ENCODE results near the gene TNFAIP8L3. TPM values are rescaled to one million over a fixed set of nuclear protein-coding genes. Genes with fewer than 3 reads are reported as not detected.

The TNFAIP8L3 gene
- total RNA-seq, 1 experiment from 2014 or later: 1.2 TPM

- DNase-seq (ENCODE audit: low read depth): peak; percentile 69
These were observed 22.6 kb upstream of the TNFAIP8L3 start for GRCh38 chr15:51117270-51117669.

DNA sequence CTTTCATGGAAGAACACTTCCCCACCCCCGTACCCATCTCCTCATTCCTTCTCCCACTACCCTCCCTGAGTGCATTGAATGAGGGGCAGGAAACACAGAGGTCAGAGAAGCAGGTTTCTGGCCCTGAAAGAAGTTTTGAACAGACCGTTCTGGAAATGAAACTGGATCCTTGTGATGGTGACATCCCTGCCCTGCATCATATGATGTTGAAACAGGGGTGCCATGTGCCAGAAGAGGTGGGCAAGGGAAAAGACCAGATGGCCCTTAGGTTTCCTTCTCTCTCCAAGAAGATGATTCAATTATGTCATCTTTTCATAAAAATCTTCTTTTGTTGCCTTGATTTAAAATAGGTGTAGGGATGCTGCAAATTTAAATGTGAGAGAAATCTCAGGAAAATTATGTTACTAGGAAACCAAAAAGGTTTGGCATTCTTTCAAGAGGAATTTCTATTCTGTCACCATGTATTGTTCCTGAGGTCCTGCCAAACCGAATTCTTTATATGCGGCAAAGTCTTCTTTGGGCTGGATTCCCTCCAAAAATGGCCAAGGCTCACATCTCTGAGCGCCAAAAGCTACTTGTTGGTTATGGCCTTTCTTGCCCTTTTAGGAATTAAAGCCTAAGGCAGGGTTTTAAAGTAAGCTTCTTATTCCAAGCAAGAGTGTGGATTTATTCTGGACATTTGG is 19.9 kb upstream of the TNFAIP8L3 start:
- DNase-seq (ENCODE audit: low read depth): peak; percentile 84

DNA sequence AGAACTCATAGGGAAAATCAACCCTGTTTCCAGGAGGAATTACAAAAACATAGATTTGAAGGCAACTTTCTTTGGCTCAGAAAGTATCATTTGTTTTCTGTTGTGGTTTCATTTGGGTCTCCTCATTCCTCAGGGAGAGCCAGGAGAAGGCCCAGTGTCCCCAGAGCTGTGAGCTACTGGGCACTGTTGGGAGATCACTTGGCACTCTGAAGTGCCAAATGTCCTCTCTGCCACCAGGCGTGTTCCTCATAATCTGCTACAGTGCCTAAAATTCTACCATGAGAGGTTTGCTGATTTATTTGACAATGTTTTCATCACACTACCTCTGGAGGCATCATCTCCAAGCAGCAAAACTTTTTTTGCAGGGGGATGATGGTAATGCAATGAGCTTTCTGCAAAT is 17.4 kb upstream of the TNFAIP8L3 start:
- DNase-seq (ENCODE audit: low read depth): no peak

- no peak for DNase-seq (ENCODE audit: low read depth)
These were observed 16.4 kb upstream of the TNFAIP8L3 start for GRCh38 chr15:51111061-51111460.

- no peak for DNase-seq (ENCODE audit: low read depth)
These were observed 15.5 kb upstream of the TNFAIP8L3 start for GRCh38 chr15:51110171-51110570.

- DNase-seq (ENCODE audit: low read depth): peak; percentile 85
These were observed 14.3 kb upstream of the TNFAIP8L3 start for GRCh38 chr15:51108933-51109550.

- no peak for DNase-seq (ENCODE audit: low read depth)
These were observed 12.9 kb upstream of the TNFAIP8L3 start for GRCh38 chr15:51107612-51108011.

GRCh38 chr15:51106481-51106880 is 11.8 kb upstream of the TNFAIP8L3 start:
- no peak for DNase-seq (ENCODE audit: low read depth)

DNA sequence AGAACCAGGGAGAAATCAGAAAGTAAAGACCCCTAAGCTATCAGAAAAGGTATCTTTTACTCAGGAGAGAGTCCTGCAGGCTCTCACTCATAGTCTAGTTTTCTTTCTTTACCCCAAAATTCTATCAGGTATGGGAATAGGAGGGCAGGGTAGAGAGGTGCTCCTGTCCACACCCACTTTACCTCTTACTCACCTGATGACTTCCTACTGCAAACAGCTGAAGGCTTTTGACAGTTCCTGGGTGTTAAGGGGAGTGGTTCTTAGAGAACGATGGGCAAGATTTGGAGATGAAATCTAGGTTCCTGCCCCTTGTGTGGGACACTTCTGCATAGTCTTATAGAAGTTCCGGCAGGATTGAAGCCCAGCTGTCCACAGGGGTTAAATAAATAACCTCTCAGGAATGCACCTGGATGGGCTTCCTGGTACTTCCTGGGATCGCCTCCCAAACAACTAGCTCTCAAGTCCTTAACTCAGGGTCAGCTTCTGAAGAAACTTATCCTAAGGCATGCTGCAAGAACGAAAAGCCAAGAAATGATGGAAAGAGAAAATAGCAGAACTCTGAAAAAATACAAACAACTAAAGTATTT is 10.8 kb upstream of the TNFAIP8L3 start:
- DNase-seq (ENCODE audit: low read depth): no peak

DNA sequence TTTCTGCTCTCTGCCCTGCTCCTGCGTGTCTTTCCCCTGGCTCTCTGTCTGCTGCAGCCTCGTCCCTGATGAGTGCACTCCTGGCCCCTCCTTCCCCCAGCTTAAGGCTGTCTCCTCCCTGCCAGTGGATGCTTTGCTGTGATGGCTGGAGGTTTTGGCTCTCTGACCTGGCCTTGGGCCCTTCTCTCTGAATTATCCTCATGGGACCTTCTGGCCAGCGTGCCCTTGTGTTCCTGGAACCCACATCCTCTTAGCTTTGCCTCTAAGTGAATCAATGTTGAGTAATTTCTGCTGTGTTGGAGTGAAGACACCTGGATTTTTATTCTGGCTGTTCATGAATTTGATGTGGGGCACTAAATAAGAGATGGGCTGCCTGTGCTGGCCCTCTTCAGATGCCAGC is 9.8 kb upstream of the TNFAIP8L3 start:
- peak; percentile 67 for DNase-seq (ENCODE audit: low read depth)

GRCh38 chr15:51103330-51103729 is 8.6 kb upstream of the TNFAIP8L3 start:
- DNase-seq (ENCODE audit: low read depth): peak; percentile 84

- no peak for DNase-seq (ENCODE audit: low read depth)
These were observed 6.2 kb upstream of the TNFAIP8L3 start for GRCh38 chr15:51100785-51101489.

- no peak for DNase-seq (ENCODE audit: low read depth)
These were observed 4.5 kb upstream of the TNFAIP8L3 start for GRCh38 chr15:51099185-51099584.

DNA sequence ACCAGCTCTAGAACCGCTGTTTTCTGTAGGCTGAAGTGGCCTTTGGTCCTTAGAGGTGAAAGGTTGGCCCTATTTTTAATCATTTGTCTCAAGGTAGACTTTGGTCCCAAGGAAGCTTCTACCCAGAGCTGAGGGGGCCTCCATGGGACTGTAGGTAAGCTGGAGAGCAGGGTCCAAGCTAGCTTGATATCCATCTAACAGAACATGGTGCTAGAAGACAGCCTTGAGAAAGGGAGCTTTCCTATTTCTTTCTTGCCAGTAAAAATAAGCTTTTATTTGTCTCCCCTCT is 3.6 kb upstream of the TNFAIP8L3 start:
- DNase-seq (ENCODE audit: low read depth): no peak

DNA sequence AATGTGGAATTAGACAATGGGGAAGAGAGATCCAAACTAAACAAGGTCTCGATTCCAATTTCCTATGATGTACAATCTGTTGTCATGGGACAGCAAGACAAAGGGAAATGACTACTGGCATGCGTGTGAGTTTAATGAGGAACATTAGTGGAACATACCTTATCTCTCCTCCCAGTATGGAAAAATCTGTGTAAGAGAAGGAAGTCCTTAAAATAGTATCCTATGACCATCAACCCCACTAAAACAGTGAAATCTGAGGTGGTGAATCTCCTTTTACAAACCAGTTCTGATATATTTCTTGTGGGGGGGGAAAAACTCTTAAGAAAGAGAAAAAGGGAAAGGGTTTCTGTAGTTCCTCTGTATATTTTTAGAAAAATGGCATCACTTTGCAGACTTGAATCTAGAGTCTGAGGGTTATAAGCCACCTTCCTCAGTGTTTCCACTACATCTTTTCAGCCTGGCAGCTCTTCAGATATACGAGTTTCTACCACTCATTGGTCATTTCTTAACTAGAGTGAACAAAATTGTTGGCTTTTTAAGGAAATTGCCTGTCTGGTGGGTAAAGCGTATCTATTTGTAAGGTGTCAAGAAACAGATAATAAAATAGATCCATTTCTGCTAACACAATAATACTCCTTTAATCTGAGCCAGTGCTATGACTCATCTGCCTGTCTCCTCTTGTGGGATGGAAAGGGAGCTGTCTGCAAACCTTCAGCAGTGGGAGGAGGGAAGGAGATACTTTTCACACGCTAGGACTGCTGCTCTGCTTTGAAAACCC is 3.0 kb upstream of the TNFAIP8L3 start:
- peak; percentile 70 for DNase-seq (ENCODE audit: low read depth)

DNA sequence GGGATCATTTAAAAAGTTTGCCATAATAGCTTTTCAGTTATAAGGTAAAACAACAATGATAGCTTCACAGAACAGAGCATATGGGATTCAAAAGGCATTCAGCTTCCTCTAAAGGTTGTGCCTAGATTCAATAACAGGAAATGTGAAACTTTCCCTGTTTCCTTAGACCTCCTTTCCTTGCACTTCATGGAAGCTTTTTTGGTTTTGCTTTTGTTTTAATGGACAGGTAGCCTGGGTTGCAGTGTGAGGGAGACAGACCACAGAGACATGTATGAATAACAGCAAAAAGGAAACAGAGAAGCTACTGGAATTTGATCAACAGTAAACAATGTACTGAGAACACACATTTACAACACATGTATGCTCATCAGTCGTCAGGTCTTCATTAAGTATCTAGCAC is 2.3 kb upstream of the TNFAIP8L3 start:
- no peak for DNase-seq (ENCODE audit: low read depth)

DNA sequence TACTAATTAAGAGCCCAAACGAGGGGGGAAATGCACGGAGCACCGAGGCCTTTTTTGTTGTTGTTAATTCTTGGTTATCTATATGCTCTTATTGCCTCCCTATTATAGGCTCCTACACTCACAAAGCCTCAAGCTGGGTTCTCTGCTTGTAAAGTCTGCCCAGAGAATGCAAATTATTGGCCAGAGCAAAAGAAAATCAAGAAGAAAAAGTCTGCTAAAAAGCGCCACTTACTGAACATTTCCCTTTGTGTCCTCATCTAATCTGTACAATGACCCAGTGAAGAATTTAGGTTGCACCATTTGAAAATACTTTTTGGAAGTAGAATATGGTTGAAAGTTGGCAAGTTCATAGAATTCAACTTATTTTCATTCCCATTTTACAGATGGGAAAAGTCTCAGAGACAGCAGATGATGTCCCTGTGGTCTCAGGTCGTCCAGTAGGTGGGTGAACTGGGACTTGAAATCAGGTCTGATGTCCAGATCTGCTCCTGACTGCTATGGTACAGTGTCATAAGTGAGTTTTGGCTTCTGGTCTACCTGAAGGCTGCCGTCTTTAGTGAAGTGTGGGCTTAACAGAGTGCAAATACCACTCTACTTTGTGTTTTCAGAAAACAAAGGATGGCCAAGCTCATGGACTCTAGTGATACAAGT is 1.1 kb upstream of the TNFAIP8L3 start:
- no peak for DNase-seq (ENCODE audit: low read depth)

GRCh38 chr15:51093839-51094605 is 684 bp downstream of the TNFAIP8L3 start:
- no peak for DNase-seq (ENCODE audit: low read depth)

DNA sequence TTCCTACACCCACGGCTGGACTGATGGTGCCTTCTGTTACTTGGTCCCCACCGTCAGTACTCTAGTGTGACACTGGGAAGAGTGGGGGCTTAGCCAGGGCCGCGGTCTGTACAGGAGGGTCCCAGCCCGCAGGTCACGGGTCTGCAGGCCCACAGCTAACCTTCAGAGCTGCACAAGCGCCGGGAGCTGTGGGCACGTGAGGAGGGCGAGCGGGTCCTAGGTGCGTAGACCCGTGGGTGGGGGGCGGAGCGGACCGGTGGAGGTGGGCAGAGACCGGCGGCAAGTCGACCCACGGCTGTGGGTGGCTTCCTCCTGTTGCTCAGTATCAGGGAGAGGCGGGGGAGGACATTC is 1.2 kb downstream of the TNFAIP8L3 start:
- DNase-seq (ENCODE audit: low read depth): no peak

- DNase-seq (ENCODE audit: low read depth): no peak
These were observed 2.1 kb downstream of the TNFAIP8L3 start for GRCh38 chr15:51092480-51093040.

- no peak for DNase-seq (ENCODE audit: low read depth)
These were observed 4.0 kb downstream of the TNFAIP8L3 start for GRCh38 chr15:51090753-51091152.

Data from M059J (cell line).